Gastroesophageal sphincter (tissue), 3 donors: ENCODE measurements around the gene VSTM4.

Experiments used
- POLR2A ChIP-seq, 2 donors: fragments of 450-650 bp; IDR thresholded peaks; one replicate each; pipeline ENCODE4 v1.6.1; 2017; ENCODE audit warnings: antibody characterized with exemption in 2 of 2, mild to moderate bottlenecking in 2 of 2, moderate library complexity in 1 of 2
- POLR2AphosphoS5 ChIP-seq: sonication (generic); formaldehyde crosslinking; IDR thresholded peaks from one replicate; pipeline ENCODE4 v1.6.1; 2017; ENCODE audit warnings: antibody characterized with exemption
- TF ChIP-seq, protein P1 (sequence below), 4 experiments: fragments of 200-600 bp in 2 of 4; fragments of 450-650 bp in 2 of 4; sonication (generic) in 1 of 4; IDR thresholded peaks; one replicate each; pipeline ENCODE4 v1.5.1; 2017 to 2019; ENCODE audit warnings: antibody characterized with exemption in 4 of 4, mild to moderate bottlenecking in 2 of 4, moderate library complexity in 2 of 4

DNA sequence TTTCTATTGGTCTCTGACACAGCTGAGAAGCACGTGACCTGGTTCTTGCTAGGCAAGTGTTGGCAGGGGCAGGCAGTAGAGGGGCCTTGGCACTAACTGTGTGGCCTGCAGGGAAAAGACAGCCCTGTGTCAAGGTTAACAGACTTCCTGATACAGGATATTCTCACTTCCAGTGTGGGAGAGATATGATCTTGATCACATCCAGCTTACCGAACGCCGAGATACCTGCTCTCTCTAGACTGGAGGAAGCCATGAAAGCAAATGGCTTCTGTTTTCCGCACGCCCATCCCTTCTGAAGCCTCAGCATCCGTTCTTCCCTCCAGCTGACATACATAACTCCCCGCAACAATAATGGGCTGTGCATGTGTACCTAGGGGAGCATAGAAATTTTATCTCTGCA lies 79.4 kb downstream of the VSTM4 start:
- TF ChIP-seq POLR2AphosphoS5 (no peak), POLR2A (IDR thresholded peaks at IDR 0.05) (no peak)
- TF ChIP-seq, protein P1, sequence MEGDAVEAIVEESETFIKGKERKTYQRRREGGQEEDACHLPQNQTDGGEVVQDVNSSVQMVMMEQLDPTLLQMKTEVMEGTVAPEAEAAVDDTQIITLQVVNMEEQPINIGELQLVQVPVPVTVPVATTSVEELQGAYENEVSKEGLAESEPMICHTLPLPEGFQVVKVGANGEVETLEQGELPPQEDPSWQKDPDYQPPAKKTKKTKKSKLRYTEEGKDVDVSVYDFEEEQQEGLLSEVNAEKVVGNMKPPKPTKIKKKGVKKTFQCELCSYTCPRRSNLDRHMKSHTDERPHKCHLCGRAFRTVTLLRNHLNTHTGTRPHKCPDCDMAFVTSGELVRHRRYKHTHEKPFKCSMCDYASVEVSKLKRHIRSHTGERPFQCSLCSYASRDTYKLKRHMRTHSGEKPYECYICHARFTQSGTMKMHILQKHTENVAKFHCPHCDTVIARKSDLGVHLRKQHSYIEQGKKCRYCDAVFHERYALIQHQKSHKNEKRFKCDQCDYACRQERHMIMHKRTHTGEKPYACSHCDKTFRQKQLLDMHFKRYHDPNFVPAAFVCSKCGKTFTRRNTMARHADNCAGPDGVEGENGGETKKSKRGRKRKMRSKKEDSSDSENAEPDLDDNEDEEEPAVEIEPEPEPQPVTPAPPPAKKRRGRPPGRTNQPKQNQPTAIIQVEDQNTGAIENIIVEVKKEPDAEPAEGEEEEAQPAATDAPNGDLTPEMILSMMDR (IDR thresholded peaks at IDR 0.05): no peak
